WTC11 (cell line): ENCODE results near the gene TMED3. TPM values are rescaled to one million over a fixed set of nuclear protein-coding genes. Genes with fewer than 3 reads are reported as not detected.

Source experiments
- ATAC-seq: fragments of 200-7000 bp; cut with Tn5 transposase; 2 replicates; pipeline ENCODE4 v1.10.0; 2021; ENCODE audit warnings: mild to moderate bottlenecking, moderate library complexity
- CTCF ChIA-PET: fragments of 300-600 bp; sonication (Branson Sonifier 250); formaldehyde crosslinking; loops from one replicate; lab custom pipeline; 2021; ENCODE audit warnings: antibody characterized with exemption; lab: Charles Lee
- POLR2A ChIA-PET: fragments of 350-600 bp; sonication (Branson Sonifier 250); formaldehyde crosslinking; loops from one replicate; lab custom pipeline; 2021; ENCODE audit warnings: antibody characterized with exemption; lab: Charles Lee
- DNase-seq: peaks from one replicate; pipeline ENCODE4 v3.0.0; 2021; ENCODE audit warnings: low spot score
- H3K27ac Mint-ChIP-seq: 2 replicates; pipeline ENCODE4 v1.8.0; 2021; ENCODE audit warnings: mixed read lengths
- H3K27me3 Mint-ChIP-seq: 2 replicates; pipeline ENCODE4 v1.8.0; 2021; ENCODE audit warnings: low read depth, mild to moderate bottlenecking, moderate library complexity, mixed read lengths
- H3K36me3 Mint-ChIP-seq: 2 replicates; pipeline ENCODE4 v1.8.0; 2021; ENCODE audit warnings: mixed read lengths
- H3K4me1 Mint-ChIP-seq: 2 replicates; pipeline ENCODE4 v1.8.0; 2022; ENCODE audit warnings: mixed read lengths
- H3K4me3 Mint-ChIP-seq: 2 replicates; pipeline ENCODE4 v1.8.0; 2021; ENCODE audit warnings: mild to moderate bottlenecking, moderate library complexity, mixed read lengths
- H3K9me3 Mint-ChIP-seq: 2 replicates; pipeline ENCODE4 v1.8.0; 2021; ENCODE audit warnings: mixed read lengths
- ATF6 ChIP-seq: sonication (generic); formaldehyde crosslinking; IDR thresholded peaks from 2 replicates; pipeline ENCODE4 v1.8.1; 2023; ENCODE audit warnings: mild to moderate bottlenecking, missing genetic modification reagents
- CREM ChIP-seq: sonication (generic); formaldehyde crosslinking; IDR thresholded peaks from 2 replicates; pipeline ENCODE4 v1.8.1; 2022; ENCODE audit warnings: mild to moderate bottlenecking, missing genetic modification reagents, moderate library complexity
- ESRRA ChIP-seq: sonication (generic); formaldehyde crosslinking; IDR thresholded peaks from 2 replicates; pipeline ENCODE4 v1.8.1; 2022; ENCODE audit warnings: mild to moderate bottlenecking, missing genetic modification reagents, borderline replicate concordance
- FOXP1 ChIP-seq: sonication (generic); formaldehyde crosslinking; IDR thresholded peaks from 2 replicates; pipeline ENCODE4 v1.8.0; 2022; ENCODE audit warnings: missing genetic modification reagents, mild to moderate bottlenecking, moderate library complexity, borderline replicate concordance
- GABPB1 ChIP-seq: sonication (generic); formaldehyde crosslinking; IDR thresholded peaks from 2 replicates; pipeline ENCODE4 v1.8.1; 2023; ENCODE audit warnings: mild to moderate bottlenecking, missing genetic modification reagents
- HMGA2 ChIP-seq: fragments of 250-450 bp; sonication (Bioruptor Pico); IDR thresholded peaks from 2 replicates; pipeline ENCODE4 v1.4.0; 2021; ENCODE audit warnings: mild to moderate bottlenecking, moderate library complexity
- MXD4 ChIP-seq: fragments of 250-450 bp; sonication (Bioruptor Pico); IDR thresholded peaks from 2 replicates; pipeline ENCODE4 v1.8.0; 2021; ENCODE audit warnings: mild to moderate bottlenecking, moderate library complexity, borderline replicate concordance
- NFYB ChIP-seq: sonication (generic); formaldehyde crosslinking; conservative IDR thresholded peaks from 2 replicates; pipeline ENCODE4 v1.8.0; 2022; ENCODE audit warnings: low read depth, missing genetic modification reagents
- PRRX2 ChIP-seq: fragments of 250-450 bp; sonication (Bioruptor Pico); IDR thresholded peaks from 2 replicates; pipeline ENCODE4 v1.8.0; 2021; ENCODE audit warnings: mild to moderate bottlenecking
- RELA ChIP-seq: sonication (generic); formaldehyde crosslinking; IDR thresholded peaks from 2 replicates; pipeline ENCODE4 v1.8.1; 2022; ENCODE audit warnings: missing genetic modification reagents, mild to moderate bottlenecking, borderline replicate concordance
- SMAD3 ChIP-seq: sonication (generic); formaldehyde crosslinking; IDR thresholded peaks from 2 replicates; pipeline ENCODE4 v1.8.0; 2022; ENCODE audit warnings: missing genetic modification reagents, mild to moderate bottlenecking, borderline replicate concordance
- SMAD4 ChIP-seq: sonication (generic); formaldehyde crosslinking; IDR thresholded peaks from 2 replicates; pipeline ENCODE4 v1.8.0; 2022; ENCODE audit warnings: mild to moderate bottlenecking, missing genetic modification reagents
- TP53 ChIP-seq: sonication (generic); formaldehyde crosslinking; IDR thresholded peaks from 2 replicates; pipeline ENCODE4 v1.8.1; 2023; ENCODE audit warnings: mild to moderate bottlenecking, missing genetic modification reagents
- ZNF121 ChIP-seq: sonication (generic); formaldehyde crosslinking; IDR thresholded peaks from 2 replicates; pipeline ENCODE4 v1.8.0; 2023; ENCODE audit warnings: missing genetic modification reagents
- ZNF512 ChIP-seq: sonication (generic); formaldehyde crosslinking; IDR thresholded peaks from 2 replicates; pipeline ENCODE4 v1.8.1; 2022; ENCODE audit warnings: missing genetic modification reagents, borderline replicate concordance
- ZSCAN18 ChIP-seq: fragments of 250-450 bp; sonication (Bioruptor Pico); IDR thresholded peaks from 2 replicates; pipeline ENCODE4 v2.1.2; 2022; ENCODE audit warnings: mild to moderate bottlenecking, moderate library complexity
- total RNA-seq: library from RNA; stranded (reverse); gene quantifications from 3 replicates; pipeline ENCODE4 v1.2.3, GENCODE V29; 2021
- TF ChIP-seq, protein P1 (sequence below): sonication (generic); formaldehyde crosslinking; IDR thresholded peaks from 2 replicates; pipeline ENCODE4 v1.8.1; 2022; ENCODE audit warnings: mild to moderate bottlenecking, moderate library complexity, missing genetic modification reagents
- TF ChIP-seq, protein P2 (sequence below): sonication (generic); formaldehyde crosslinking; IDR thresholded peaks from 2 replicates; pipeline ENCODE4 v1.8.0; 2022; ENCODE audit warnings: missing genetic modification reagents
- TF ChIP-seq, protein P3 (sequence below): fragments of 250-450 bp; sonication (Bioruptor Pico); IDR thresholded peaks from 2 replicates; pipeline ENCODE4 v1.9.0; 2021; ENCODE audit warnings: mild to moderate bottlenecking
- TF ChIP-seq, protein P4 (sequence below): sonication (generic); formaldehyde crosslinking; IDR thresholded peaks from 2 replicates; pipeline ENCODE4 v1.8.1; 2022; ENCODE audit warnings: low read depth, mild to moderate bottlenecking, moderate library complexity, missing genetic modification reagents, borderline replicate concordance

Gene TMED3
- total RNA-seq, 1 experiment from 2014 or later: 51.2 TPM

DNA sequence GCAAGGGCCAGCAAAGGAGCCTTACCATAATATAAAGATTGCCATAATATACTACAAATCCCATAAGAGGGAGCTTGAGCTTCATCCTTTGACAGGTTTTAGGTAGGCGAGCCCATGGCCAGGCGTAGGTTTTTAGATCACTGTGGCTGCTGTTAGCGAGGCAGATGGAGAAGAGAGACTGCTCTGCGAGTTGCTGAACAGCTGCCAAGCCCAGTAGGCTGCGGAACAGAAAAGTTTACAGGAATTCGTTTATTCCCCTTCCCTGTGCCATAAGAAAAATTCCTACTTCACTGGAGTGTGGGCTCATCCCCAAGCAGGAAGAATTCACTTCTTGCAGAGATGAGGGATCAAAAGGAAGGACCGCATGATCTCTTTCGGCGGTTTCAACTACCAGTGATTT is 30.5 kb downstream of the TMED3 start:
- Mint-ChIP-seq H3K9me3 (peaks cover 20% of the 10 kb centered on the region), H3K4me3 (no peak overlapping the region), H3K27me3 (no peaks in the 10 kb centered on the region), H3K36me3 (peaks cover 15% of the 10 kb centered on the region; the same call in 1 of the 2 replicates), H3K4me1 (0 out of 2 replicates have a peak, but pooled peaks cover 3% of the 10 kb centered on the region), H3K27ac (no peak overlapping the region)
- ATAC-seq (no peak), DNase-seq (no peak)
- POLR2A ChIA-PET: no interaction called here
- TF ChIP-seq GABPB1 (CRISPR knock-in tag): no peak
- TF ChIP-seq ATF6 (CRISPR knock-in tag): no peak
- TF ChIP-seq SMAD4 (CRISPR knock-in tag): no peak
- no peak for TF ChIP-seq PRRX2 (CRISPR knock-in tag)
- no peak for TF ChIP-seq FOXP1 (CRISPR knock-in tag)
- no peak for TF ChIP-seq NFYB
- TF ChIP-seq HMGA2 (CRISPR knock-in tag): no peak
- TF ChIP-seq ZSCAN18 (CRISPR knock-in tag): no peak
- TF ChIP-seq ESRRA: no peak
- TF ChIP-seq MXD4: no peak
- TF ChIP-seq ZNF512 (CRISPR knock-in tag): no peak
- TF ChIP-seq, protein P1, sequence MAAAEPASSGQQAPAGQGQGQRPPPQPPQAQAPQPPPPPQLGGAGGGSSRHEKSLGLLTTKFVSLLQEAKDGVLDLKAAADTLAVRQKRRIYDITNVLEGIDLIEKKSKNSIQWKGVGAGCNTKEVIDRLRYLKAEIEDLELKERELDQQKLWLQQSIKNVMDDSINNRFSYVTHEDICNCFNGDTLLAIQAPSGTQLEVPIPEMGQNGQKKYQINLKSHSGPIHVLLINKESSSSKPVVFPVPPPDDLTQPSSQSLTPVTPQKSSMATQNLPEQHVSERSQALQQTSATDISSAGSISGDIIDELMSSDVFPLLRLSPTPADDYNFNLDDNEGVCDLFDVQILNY: no peak
- no peak for TF ChIP-seq CREM (CRISPR knock-in tag)
- TF ChIP-seq RELA (CRISPR knock-in tag): no peak
- TF ChIP-seq, protein P2, sequence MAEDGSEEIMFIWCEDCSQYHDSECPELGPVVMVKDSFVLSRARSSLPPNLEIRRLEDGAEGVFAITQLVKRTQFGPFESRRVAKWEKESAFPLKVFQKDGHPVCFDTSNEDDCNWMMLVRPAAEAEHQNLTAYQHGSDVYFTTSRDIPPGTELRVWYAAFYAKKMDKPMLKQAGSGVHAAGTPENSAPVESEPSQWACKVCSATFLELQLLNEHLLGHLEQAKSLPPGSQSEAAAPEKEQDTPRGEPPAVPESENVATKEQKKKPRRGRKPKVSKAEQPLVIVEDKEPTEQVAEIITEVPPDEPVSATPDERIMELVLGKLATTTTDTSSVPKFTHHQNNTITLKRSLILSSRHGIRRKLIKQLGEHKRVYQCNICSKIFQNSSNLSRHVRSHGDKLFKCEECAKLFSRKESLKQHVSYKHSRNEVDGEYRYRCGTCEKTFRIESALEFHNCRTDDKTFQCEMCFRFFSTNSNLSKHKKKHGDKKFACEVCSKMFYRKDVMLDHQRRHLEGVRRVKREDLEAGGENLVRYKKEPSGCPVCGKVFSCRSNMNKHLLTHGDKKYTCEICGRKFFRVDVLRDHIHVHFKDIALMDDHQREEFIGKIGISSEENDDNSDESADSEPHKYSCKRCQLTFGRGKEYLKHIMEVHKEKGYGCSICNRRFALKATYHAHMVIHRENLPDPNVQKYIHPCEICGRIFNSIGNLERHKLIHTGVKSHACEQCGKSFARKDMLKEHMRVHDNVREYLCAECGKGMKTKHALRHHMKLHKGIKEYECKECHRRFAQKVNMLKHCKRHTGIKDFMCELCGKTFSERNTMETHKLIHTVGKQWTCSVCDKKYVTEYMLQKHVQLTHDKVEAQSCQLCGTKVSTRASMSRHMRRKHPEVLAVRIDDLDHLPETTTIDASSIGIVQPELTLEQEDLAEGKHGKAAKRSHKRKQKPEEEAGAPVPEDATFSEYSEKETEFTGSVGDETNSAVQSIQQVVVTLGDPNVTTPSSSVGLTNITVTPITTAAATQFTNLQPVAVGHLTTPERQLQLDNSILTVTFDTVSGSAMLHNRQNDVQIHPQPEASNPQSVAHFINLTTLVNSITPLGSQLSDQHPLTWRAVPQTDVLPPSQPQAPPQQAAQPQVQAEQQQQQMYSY (CRISPR knock-in tag): no peak
- TF ChIP-seq, protein P3, sequence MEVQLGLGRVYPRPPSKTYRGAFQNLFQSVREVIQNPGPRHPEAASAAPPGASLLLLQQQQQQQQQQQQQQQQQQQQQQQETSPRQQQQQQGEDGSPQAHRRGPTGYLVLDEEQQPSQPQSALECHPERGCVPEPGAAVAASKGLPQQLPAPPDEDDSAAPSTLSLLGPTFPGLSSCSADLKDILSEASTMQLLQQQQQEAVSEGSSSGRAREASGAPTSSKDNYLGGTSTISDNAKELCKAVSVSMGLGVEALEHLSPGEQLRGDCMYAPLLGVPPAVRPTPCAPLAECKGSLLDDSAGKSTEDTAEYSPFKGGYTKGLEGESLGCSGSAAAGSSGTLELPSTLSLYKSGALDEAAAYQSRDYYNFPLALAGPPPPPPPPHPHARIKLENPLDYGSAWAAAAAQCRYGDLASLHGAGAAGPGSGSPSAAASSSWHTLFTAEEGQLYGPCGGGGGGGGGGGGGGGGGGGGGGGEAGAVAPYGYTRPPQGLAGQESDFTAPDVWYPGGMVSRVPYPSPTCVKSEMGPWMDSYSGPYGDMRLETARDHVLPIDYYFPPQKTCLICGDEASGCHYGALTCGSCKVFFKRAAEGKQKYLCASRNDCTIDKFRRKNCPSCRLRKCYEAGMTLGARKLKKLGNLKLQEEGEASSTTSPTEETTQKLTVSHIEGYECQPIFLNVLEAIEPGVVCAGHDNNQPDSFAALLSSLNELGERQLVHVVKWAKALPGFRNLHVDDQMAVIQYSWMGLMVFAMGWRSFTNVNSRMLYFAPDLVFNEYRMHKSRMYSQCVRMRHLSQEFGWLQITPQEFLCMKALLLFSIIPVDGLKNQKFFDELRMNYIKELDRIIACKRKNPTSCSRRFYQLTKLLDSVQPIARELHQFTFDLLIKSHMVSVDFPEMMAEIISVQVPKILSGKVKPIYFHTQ (CRISPR knock-in tag): no peak
- TF ChIP-seq ZNF121 (CRISPR knock-in tag): no peak
- TF ChIP-seq TP53 (CRISPR knock-in tag): no peak
- no peak for TF ChIP-seq SMAD3 (CRISPR knock-in tag)
- TF ChIP-seq, protein P4, sequence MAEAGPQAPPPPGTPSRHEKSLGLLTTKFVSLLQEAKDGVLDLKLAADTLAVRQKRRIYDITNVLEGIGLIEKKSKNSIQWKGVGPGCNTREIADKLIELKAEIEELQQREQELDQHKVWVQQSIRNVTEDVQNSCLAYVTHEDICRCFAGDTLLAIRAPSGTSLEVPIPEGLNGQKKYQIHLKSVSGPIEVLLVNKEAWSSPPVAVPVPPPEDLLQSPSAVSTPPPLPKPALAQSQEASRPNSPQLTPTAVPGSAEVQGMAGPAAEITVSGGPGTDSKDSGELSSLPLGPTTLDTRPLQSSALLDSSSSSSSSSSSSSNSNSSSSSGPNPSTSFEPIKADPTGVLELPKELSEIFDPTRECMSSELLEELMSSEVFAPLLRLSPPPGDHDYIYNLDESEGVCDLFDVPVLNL: no peak
- CTCF ChIA-PET: interaction anchor here (1.0 to 2.9 kb wide), 3 partner anchors 226 to 509 kb away, joined by 3 to 61 read pairs (median 25); no protein-coding TSS in a partner anchor
